HepG2 (cell line): ENCODE data around the gene HSD11B2. TPM values are rescaled to one million over a fixed set of nuclear protein-coding genes. Genes with fewer than 3 reads are reported as not detected.

Experiments used
- HNF4A ChIP-seq: sonication (generic); formaldehyde crosslinking; IDR thresholded peaks from 2 replicates; pipeline ENCODE4 v1.4.0; 2020; ENCODE audit warnings: missing genetic modification reagents
- MED13 ChIP-seq: sonication (generic); formaldehyde crosslinking; IDR thresholded peaks from 2 replicates; pipeline ENCODE4 v1.5.0; 2020; ENCODE audit warnings: missing genetic modification reagents
- MXD4 ChIP-seq: IDR thresholded peaks from 2 replicates; pipeline ENCODE4 v1.6.1; 2016; ENCODE audit warnings: mild to moderate bottlenecking, missing biosample characterization, missing genetic modification reagents
- RAD51 ChIP-seq: fragments of 450-650 bp; IDR thresholded peaks from 2 replicates; pipeline ENCODE4 v1.6.1; 2016; ENCODE audit warnings: borderline replicate concordance
- SP2 ChIP-seq: sonication (generic); formaldehyde crosslinking; IDR thresholded peaks from 2 replicates; pipeline ENCODE4 v1.5.1; 2020; ENCODE audit warnings: mild to moderate bottlenecking, missing genetic modification reagents
- STAG1 ChIP-seq: sonication (generic); formaldehyde crosslinking; IDR thresholded peaks from 2 replicates; pipeline ENCODE4 v1.4.0; 2020; ENCODE audit warnings: missing genetic modification reagents
- STAT5B ChIP-seq: sonication (generic); formaldehyde crosslinking; IDR thresholded peaks from 2 replicates; pipeline ENCODE4 v1.4.0; 2020; ENCODE audit warnings: missing genetic modification reagents
- ZNF709 ChIP-seq: sonication (generic); formaldehyde crosslinking; IDR thresholded peaks from 2 replicates; pipeline ENCODE4 v1.5.0; 2020; ENCODE audit warnings: mild to moderate bottlenecking, missing genetic modification reagents
- ZNF879 ChIP-seq: sonication (generic); formaldehyde crosslinking; IDR thresholded peaks from 2 replicates; pipeline ENCODE4 v1.8.1; 2023; ENCODE audit warnings: missing genetic modification reagents
- polyA plus RNA-seq, 8 experiments: library from polyadenylated mRNA; depleted of rRNA in 3 of 8; stranded (reverse) in 7 of 8; unstranded in 1 of 8; fragments of >200 nt; fragmentation: Illumina TruSeq in 4 of 8; extraction: Trizol in 4 of 8; gene quantifications; 2 replicates each; pipeline versions ENCODE4 v1.2.1 to v1.2.3, GENCODE V29; 2011 to 2016; ENCODE audit warnings: low read depth in 4 of 8, missing spikeins in 1 of 8, mixed read lengths in 1 of 8; ENCODE audit not compliant: insufficient read depth in 1 of 8
- total RNA-seq, 5 experiments: library from RNA; depleted of rRNA; stranded (reverse); fragments of >200 nt; fragmentation: Illumina TruSeq; extraction: Trizol; gene quantifications; 2 replicates each; pipeline ENCODE4 v1.2.3, GENCODE V29; 2016; ENCODE audit warnings: low read depth in 1 of 5
- TF ChIP-seq, protein P1 (sequence below): sonication (generic); formaldehyde crosslinking; IDR thresholded peaks from 2 replicates; pipeline ENCODE4 v1.8.0; 2022; ENCODE audit warnings: missing genetic modification reagents, mild to moderate bottlenecking, inconsistent platforms, borderline replicate concordance
- TF ChIP-seq, protein P2 (sequence below): sonication (generic); formaldehyde crosslinking; conservative IDR thresholded peaks from 2 replicates; pipeline ENCODE4 v1.4.0; 2020; ENCODE audit warnings: missing genetic modification reagents
- TF ChIP-seq, protein P3 (sequence below): sonication (generic); formaldehyde crosslinking; IDR thresholded peaks from 2 replicates; pipeline ENCODE4 v1.4.0; 2020; ENCODE audit warnings: missing genetic modification reagents, mild to moderate bottlenecking, borderline replicate concordance
- TF ChIP-seq, protein P4 (sequence below): sonication (generic); formaldehyde crosslinking; IDR thresholded peaks from 2 replicates; pipeline ENCODE4 v1.9.0; 2021; ENCODE audit warnings: missing genetic modification reagents, mild to moderate bottlenecking, borderline replicate concordance

HSD11B2 gene
- total and polyA plus RNA-seq, 2 of the 13 experiments (the other 11 are each of a cell fraction or from before 2014, with no cell fraction given): 8.9 to 13.6 TPM

DNA sequence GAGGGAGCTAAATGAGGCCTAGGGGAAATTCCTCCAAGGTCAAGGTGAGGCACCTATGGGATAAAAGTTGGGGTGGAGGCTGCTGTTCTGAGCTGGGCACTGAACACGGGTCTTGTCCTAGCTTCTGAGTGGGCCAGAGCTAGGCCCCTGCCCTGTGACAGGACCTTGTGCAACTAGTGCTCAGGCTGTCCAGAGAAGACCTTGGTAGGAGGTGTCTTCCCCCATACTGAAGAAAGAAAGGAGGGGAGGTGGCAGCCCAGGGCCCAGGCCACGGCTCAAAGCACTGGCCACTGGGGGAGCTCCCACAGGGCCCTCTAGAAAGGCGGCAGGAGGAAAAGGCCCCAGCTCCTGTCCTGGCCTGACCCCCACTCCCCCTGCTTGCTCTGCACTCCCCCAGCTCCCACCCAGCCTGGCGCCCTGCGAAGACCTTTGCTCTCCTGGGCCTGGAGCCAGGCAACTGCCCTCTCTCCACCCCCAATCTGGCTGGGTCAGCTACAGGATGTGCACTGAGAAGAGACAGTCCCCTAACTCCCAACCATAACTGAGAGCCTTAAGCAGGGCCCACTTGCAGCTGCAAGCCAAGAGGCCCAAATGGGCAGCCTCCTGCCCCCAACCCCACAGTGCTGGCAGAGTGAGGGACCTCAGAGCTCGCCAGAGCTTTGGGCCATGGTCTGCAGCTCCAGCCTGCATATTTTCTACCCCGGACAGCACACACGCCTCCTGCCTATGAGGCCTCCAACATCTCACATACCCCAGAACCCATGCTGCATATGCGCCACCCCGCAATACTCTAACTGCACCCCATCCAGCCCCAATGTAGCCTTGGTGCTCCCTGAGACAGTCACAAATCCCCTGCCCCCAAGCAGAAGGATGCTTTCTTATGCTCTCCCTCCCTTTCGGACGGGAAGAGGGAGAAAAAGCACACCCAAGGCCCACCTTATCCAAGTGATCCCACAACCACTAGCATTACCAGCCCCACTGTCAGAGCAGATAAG lies 15.3 kb downstream of the HSD11B2 start (continued):
- TF ChIP-seq, protein P1, sequence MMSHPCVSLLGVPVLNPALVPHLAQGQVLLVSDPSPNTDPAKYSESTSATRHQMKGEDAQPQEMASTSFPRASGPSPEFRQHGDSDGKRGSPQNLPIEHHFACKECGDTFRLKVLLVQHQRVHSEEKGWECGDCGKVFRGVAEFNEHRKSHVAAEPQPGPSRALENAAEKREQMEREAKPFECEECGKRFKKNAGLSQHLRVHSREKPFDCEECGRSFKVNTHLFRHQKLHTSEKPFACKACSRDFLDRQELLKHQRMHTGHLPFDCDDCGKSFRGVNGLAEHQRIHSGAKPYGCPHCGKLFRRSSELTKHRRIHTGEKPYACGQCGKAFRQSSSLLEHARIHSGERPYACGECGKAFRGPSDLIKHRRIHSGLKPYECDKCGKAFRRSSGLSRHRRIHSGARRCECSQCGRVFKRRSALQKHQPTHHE (CRISPR knock-in tag): peak; percentile 56; the same call in 1 of the 2 replicates
- TF ChIP-seq, protein P2, sequence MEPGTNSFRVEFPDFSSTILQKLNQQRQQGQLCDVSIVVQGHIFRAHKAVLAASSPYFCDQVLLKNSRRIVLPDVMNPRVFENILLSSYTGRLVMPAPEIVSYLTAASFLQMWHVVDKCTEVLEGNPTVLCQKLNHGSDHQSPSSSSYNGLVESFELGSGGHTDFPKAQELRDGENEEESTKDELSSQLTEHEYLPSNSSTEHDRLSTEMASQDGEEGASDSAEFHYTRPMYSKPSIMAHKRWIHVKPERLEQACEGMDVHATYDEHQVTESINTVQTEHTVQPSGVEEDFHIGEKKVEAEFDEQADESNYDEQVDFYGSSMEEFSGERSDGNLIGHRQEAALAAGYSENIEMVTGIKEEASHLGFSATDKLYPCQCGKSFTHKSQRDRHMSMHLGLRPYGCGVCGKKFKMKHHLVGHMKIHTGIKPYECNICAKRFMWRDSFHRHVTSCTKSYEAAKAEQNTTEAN (CRISPR knock-in tag): 0 out of 2 replicates have a peak, but pooled peaks have one; percentile 53
- TF ChIP-seq MED13 (peak; percentile 38; the same call in 1 of the 2 replicates), STAG1 (CRISPR knock-in tag) (no peak), HNF4A (CRISPR knock-in tag) (peak; percentile 94), RAD51 (no peak), SP2 (CRISPR knock-in tag) (no peak), MXD4 (CRISPR knock-in tag) (peak; percentile 64; the same call in 1 of the 2 replicates), STAT5B (CRISPR knock-in tag) (no peak), ZNF709 (CRISPR knock-in tag) (peak; percentile 45; the same call in 1 of the 2 replicates), ZNF879 (CRISPR knock-in tag) (no peak)
- TF ChIP-seq, protein P3, sequence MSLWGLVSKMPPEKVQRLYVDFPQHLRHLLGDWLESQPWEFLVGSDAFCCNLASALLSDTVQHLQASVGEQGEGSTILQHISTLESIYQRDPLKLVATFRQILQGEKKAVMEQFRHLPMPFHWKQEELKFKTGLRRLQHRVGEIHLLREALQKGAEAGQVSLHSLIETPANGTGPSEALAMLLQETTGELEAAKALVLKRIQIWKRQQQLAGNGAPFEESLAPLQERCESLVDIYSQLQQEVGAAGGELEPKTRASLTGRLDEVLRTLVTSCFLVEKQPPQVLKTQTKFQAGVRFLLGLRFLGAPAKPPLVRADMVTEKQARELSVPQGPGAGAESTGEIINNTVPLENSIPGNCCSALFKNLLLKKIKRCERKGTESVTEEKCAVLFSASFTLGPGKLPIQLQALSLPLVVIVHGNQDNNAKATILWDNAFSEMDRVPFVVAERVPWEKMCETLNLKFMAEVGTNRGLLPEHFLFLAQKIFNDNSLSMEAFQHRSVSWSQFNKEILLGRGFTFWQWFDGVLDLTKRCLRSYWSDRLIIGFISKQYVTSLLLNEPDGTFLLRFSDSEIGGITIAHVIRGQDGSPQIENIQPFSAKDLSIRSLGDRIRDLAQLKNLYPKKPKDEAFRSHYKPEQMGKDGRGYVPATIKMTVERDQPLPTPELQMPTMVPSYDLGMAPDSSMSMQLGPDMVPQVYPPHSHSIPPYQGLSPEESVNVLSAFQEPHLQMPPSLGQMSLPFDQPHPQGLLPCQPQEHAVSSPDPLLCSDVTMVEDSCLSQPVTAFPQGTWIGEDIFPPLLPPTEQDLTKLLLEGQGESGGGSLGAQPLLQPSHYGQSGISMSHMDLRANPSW (CRISPR knock-in tag): no peak
- TF ChIP-seq, protein P4, sequence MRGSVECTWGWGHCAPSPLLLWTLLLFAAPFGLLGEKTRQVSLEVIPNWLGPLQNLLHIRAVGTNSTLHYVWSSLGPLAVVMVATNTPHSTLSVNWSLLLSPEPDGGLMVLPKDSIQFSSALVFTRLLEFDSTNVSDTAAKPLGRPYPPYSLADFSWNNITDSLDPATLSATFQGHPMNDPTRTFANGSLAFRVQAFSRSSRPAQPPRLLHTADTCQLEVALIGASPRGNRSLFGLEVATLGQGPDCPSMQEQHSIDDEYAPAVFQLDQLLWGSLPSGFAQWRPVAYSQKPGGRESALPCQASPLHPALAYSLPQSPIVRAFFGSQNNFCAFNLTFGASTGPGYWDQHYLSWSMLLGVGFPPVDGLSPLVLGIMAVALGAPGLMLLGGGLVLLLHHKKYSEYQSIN (CRISPR knock-in tag): no peak
